ENCODE results near the gene HECTD4. TPM values are rescaled to one million over a fixed set of nuclear protein-coding genes. Genes with fewer than 3 reads are reported as not detected.
"Not testable (repeated sequence)": the region's sequence is repeated elsewhere in the genome, so short reads cannot be mapped to it uniquely, and the experiment has no call there.

The HECTD4 gene
- total RNA-seq, 2 donors from 2014 or later, result 50.6 to 73.4 TPM

DNA sequence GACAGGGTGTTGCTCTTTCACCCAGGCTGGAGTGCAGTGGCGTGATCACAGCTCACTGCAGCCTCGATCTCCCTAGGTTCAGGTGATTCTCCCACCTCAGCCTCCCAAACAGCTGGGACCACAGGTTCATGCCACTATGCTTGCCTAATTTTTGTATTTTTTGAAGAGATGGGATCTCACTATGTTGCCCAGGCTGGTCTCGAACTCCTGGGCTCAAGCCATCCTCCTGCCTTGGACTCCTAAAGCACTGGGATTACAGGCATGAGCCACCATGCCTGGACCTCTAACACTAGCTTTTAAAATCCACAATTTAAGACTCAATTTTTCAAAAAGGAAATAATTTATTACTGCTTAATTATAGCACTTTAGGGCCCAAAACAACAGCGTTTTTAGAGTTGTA is 149.0 kb downstream of the HECTD4 start:
- intact Hi-C loops (cut with DNase I), result no loop called here

DNA sequence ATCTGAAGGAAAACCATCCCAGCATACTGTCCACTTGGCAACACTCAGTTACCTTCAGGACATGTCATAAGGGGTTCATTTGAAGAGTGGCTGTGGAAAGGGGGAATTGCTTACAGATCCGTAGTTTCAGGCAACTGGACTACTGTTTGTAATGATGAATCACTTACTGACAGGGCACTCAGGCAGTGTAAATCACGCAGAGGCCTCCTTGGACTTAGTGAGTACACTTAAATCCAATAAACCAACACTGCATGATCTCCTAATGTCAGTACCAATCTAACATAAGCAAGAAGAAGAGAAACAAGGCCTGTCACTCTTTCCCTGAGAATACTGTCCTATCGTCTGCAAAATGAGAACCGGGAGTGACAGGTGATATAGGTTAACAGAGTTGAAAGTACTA is 152.1 kb downstream of the HECTD4 start:
- no peak for DNase-seq (ENCODE audit: low spot score)
- Histone ChIP-seq H3K27me3 (replicated peaks; ENCODE audit: insufficient read depth) (no peaks in the 10 kb centered on the region), H3K9me3 (no peaks in the 10 kb centered on the region), H3K4me1 (replicated peaks) (no peaks in the 10 kb centered on the region), H3K4me3 (no peak overlapping the region), H3K36me3 (peaks cover 5 to 15% of the 10 kb centered on the region in 2 donors), H3K27ac (no peak overlapping the region)
- intact Hi-C loops (cut with DNase I), result no loop called here
- WGBS, result 80% methylated on average over 4 of the region's 4 CpGs
- TF ChIP-seq POLR2A (IDR thresholded peaks at IDR 0.05), result no peak
- TF ChIP-seq, protein P1, sequence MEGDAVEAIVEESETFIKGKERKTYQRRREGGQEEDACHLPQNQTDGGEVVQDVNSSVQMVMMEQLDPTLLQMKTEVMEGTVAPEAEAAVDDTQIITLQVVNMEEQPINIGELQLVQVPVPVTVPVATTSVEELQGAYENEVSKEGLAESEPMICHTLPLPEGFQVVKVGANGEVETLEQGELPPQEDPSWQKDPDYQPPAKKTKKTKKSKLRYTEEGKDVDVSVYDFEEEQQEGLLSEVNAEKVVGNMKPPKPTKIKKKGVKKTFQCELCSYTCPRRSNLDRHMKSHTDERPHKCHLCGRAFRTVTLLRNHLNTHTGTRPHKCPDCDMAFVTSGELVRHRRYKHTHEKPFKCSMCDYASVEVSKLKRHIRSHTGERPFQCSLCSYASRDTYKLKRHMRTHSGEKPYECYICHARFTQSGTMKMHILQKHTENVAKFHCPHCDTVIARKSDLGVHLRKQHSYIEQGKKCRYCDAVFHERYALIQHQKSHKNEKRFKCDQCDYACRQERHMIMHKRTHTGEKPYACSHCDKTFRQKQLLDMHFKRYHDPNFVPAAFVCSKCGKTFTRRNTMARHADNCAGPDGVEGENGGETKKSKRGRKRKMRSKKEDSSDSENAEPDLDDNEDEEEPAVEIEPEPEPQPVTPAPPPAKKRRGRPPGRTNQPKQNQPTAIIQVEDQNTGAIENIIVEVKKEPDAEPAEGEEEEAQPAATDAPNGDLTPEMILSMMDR (IDR thresholded peaks at IDR 0.05), result no peak
- no peak for TF ChIP-seq POLR2AphosphoS5 (IDR thresholded peaks at IDR 0.05)

More for the DNA sequence above, 149.0 kb downstream of the HECTD4 start:
- no peak for TF ChIP-seq POLR2A (IDR thresholded peaks at IDR 0.05)
- TF ChIP-seq, protein P1 (IDR thresholded peaks at IDR 0.05), result no peak
- TF ChIP-seq POLR2AphosphoS5 (IDR thresholded peaks at IDR 0.05), result no peak
- H3K27ac ChIP-seq, result no peak overlapping the region
- no peak for DNase-seq (ENCODE audit: low spot score)
- no peak overlapping the region for H3K4me3 ChIP-seq
- no peaks in the 10 kb centered on the region for H3K4me1 ChIP-seq (replicated peaks)
- 86% methylated on average over 4 of the region's 4 CpGs for WGBS
- no peaks in the 10 kb centered on the region for H3K27me3 ChIP-seq (replicated peaks; ENCODE audit: insufficient read depth)
- H3K36me3 ChIP-seq, result peaks cover 5 to 15% of the 10 kb centered on the region in 2 donors
- no peaks in the 10 kb centered on the region for H3K9me3 ChIP-seq

DNA sequence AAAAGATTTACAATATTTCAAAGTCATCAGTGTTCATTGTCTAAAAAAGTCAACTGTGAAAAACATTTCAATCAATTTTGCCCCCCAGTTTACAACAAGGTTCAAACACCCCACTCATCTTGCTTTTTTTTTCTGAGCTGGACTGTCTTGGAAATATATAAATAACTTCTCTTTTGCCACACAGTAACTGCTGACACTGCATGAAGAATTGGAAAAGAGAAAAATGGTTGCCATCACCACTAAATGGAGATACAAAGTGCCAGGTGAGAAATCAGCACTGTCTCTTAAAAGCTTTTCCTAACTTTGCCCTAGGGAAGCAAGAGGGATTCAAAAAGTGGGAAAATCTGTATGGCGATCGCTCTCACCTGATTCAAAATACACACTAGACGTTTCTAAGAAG is 155.5 kb downstream of the HECTD4 start:
- TF ChIP-seq POLR2AphosphoS5 (IDR thresholded peaks at IDR 0.05), result no peak
- no peak for TF ChIP-seq POLR2A (IDR thresholded peaks at IDR 0.05)
- TF ChIP-seq, protein P1 (IDR thresholded peaks at IDR 0.05), result no peak
- H3K36me3 ChIP-seq, result peaks cover 5 to 11% of the 10 kb centered on the region in 2 donors

DNA sequence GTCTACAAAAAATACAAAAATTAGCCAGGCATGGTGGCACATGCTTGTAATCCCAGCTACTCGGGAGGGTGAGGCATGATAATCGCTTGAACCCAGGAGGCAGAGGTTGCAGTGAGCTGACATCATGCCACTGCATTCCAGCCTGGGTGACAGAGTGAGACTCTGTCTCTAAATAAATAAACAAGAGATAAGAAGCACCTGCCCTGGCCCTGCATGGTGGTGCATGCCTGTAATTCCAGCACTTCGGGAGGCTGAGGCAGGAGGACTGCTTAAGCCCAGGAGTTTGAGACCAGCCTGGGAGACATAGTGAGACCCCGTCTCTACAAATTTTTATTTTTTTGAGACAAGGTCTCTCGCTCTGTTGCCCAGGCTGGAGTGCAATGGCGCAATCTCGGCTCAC is 161.6 kb downstream of the HECTD4 start:
- H3K27me3 ChIP-seq (replicated peaks; ENCODE audit: insufficient read depth); intact Hi-C loops (cut with DNase I); H3K9me3 ChIP-seq; H3K4me1 ChIP-seq (replicated peaks); H3K27ac ChIP-seq; DNase-seq (ENCODE audit: low spot score); H3K4me3 ChIP-seq: not testable (repeated sequence)
- WGBS, result 93% methylated on average over 7 of the region's 7 CpGs
- peaks cover 0 to 14% of the 10 kb centered on the region in 2 donors for H3K36me3 ChIP-seq

More for the DNA sequence above, 155.5 kb downstream of the HECTD4 start:
- Histone ChIP-seq H3K9me3 (no peaks in the 10 kb centered on the region), H3K4me1 (replicated peaks) (no peaks in the 10 kb centered on the region), H3K4me3 (no peak overlapping the region), H3K27me3 (replicated peaks; ENCODE audit: insufficient read depth) (no peaks in the 10 kb centered on the region), H3K27ac (no peak overlapping the region)
- WGBS, result 83% methylated on average over 3 of the region's 3 CpGs
- no peak for DNase-seq (ENCODE audit: low spot score)
- intact Hi-C loops (cut with DNase I), result no loop called here

DNA sequence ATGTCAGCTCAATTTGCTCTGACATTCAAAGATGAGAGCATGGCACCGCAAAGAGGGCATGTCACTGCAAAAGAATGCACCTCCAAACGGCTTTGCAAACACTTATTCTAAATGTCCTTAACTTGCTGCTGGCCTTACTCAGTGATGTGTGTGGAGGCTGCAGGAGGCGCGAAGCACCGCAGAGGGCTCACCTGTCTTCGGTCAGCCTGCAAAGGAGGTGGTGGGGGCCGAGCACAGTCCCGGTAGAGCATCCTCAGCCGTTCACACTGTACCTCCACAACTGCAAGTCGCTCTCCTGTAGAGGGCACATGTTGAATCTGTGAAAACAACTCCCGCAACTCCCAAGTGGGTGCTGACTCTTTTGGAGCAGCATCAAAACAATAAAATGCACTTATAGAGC is 163.0 kb downstream of the HECTD4 start:
- no peak for DNase-seq (ENCODE audit: low spot score)
- Histone ChIP-seq H3K9me3 (no peaks in the 10 kb centered on the region), H3K27ac (no peak overlapping the region), H3K4me3 (no peak overlapping the region), H3K36me3 (peaks cover 0 to 18% of the 10 kb centered on the region in 2 donors), H3K4me1 (replicated peaks) (no peaks in the 10 kb centered on the region), H3K27me3 (replicated peaks; ENCODE audit: insufficient read depth) (no peaks in the 10 kb centered on the region)
- TF ChIP-seq POLR2A (IDR thresholded peaks at IDR 0.05), result no peak
- TF ChIP-seq POLR2AphosphoS5 (IDR thresholded peaks at IDR 0.05), result no peak
- TF ChIP-seq, protein P1 (IDR thresholded peaks at IDR 0.05), result no peak
- WGBS, result 72% methylated on average over 11 of the region's 11 CpGs
- intact Hi-C loops (cut with DNase I), result no loop called here
